Liver (tissue), 9 donors: ENCODE results near the gene DAPP1. TPM values are rescaled to one million over a fixed set of nuclear protein-coding genes. Genes with fewer than 3 reads are reported as not detected.

Experiments
- DNase-seq: peaks from one replicate; pipeline ENCODE4 v3.0.0-alpha.2; 2017; ENCODE audit warnings: low spot score
- H3K27ac ChIP-seq, 2 donors: one replicate each; pipeline ENCODE4 v1.7.0; 2013; ENCODE audit warnings: inconsistent platforms in 2 of 2, low read length in 2 of 2, control low read depth in 1 of 2, low read depth in 1 of 2, mild to moderate bottlenecking in 1 of 2
- H3K27me3 ChIP-seq, 4 donors: one replicate each; pipeline versions ENCODE4 v1.6.1 to v1.7.0; 2013; ENCODE audit warnings: low read length in 3 of 4, inconsistent platforms in 1 of 4, mild to moderate bottlenecking in 1 of 4, moderate library complexity in 1 of 4; ENCODE audit not compliant: control insufficient read depth in 4 of 4, insufficient read depth in 4 of 4
- H3K36me3 ChIP-seq, 4 donors: one replicate each; pipeline versions ENCODE4 v1.6.1 to v1.7.0; 2013; ENCODE audit warnings: low read length in 3 of 4, mild to moderate bottlenecking in 3 of 4, low read depth in 1 of 4, moderate library complexity in 1 of 4; ENCODE audit not compliant: control insufficient read depth in 4 of 4, insufficient read depth in 3 of 4
- H3K4me1 ChIP-seq, 4 donors: one replicate each; pipeline versions ENCODE4 v1.6.1 to v1.7.0; 2013; ENCODE audit warnings: low read length in 3 of 4, mild to moderate bottlenecking in 3 of 4, moderate library complexity in 1 of 4; ENCODE audit not compliant: control insufficient read depth in 4 of 4, insufficient read depth in 4 of 4
- H3K4me3 ChIP-seq, 3 donors: one replicate each; pipeline versions ENCODE4 v1.6.1 to v1.7.0; 2013; ENCODE audit warnings: low read length in 3 of 3, control low read depth in 1 of 3, low read depth in 1 of 3, mild to moderate bottlenecking in 1 of 3
- H3K9ac ChIP-seq, 2 donors: one replicate each; pipeline ENCODE4 v1.7.0; 2013; ENCODE audit warnings: low read length in 2 of 2, mild to moderate bottlenecking in 2 of 2, moderate library complexity in 2 of 2, control low read depth in 1 of 2, low read depth in 1 of 2
- H3K9me3 ChIP-seq, 4 donors: one replicate each; pipeline versions ENCODE4 v1.6.1 to v1.7.0; 2013; ENCODE audit warnings: low read length in 3 of 4; ENCODE audit not compliant: control insufficient read depth in 4 of 4
- ATF3 ChIP-seq: IDR thresholded peaks from 2 replicates; pipeline ENCODE4 v1.6.1; 2016; ENCODE audit warnings: antibody characterized with exemption
- EGR1 ChIP-seq, 2 donors: IDR thresholded peaks; 2 replicates each; pipeline ENCODE4 v1.6.1; 2016 to 2018; ENCODE audit warnings: antibody characterized with exemption in 2 of 2, low read depth in 2 of 2
- FOXA1 ChIP-seq: IDR thresholded peaks from 2 replicates; pipeline ENCODE4 v1.6.1; 2016; ENCODE audit warnings: antibody characterized with exemption
- FOXA2 ChIP-seq: IDR thresholded peaks from 2 replicates; pipeline ENCODE4 v1.6.1; 2016; ENCODE audit warnings: antibody characterized with exemption
- GABPA ChIP-seq, 2 donors: IDR thresholded peaks in 1 of 2; conservative IDR thresholded peaks in 1 of 2; 2 replicates each; pipeline ENCODE4 v1.6.1; 2016; ENCODE audit warnings: antibody characterized with exemption in 2 of 2, mild to moderate bottlenecking in 1 of 2, moderate library complexity in 1 of 2
- HNF4A ChIP-seq, 2 donors: conservative IDR thresholded peaks; 2 replicates each; pipeline ENCODE4 v1.6.1; 2016; ENCODE audit warnings: antibody characterized with exemption in 2 of 2, mild to moderate bottlenecking in 2 of 2
- HNF4G ChIP-seq: IDR thresholded peaks from 2 replicates; pipeline ENCODE4 v1.6.1; 2016; ENCODE audit warnings: antibody characterized with exemption
- JUND ChIP-seq, 2 donors: IDR thresholded peaks; 2 replicates each; pipeline ENCODE4 v1.6.1; 2016; ENCODE audit warnings: antibody characterized with exemption in 2 of 2
- MAX ChIP-seq: IDR thresholded peaks from 2 replicates; pipeline ENCODE4 v1.6.1; 2016; ENCODE audit warnings: antibody characterized with exemption
- NR2F2 ChIP-seq: IDR thresholded peaks from 2 replicates; pipeline ENCODE4 v1.6.1; 2016; ENCODE audit warnings: antibody characterized with exemption
- RAD21 ChIP-seq, 2 donors: IDR thresholded peaks; 2 replicates each; pipeline ENCODE4 v1.6.1; 2016; ENCODE audit warnings: antibody characterized with exemption in 2 of 2, mild to moderate bottlenecking in 2 of 2
- REST ChIP-seq: IDR thresholded peaks from 2 replicates; pipeline ENCODE4 v1.6.1; 2016; ENCODE audit warnings: antibody characterized with exemption, mild to moderate bottlenecking
- RXRA ChIP-seq, 2 donors: IDR thresholded peaks; 2 replicates each; pipeline ENCODE4 v1.6.1; 2017 to 2018; ENCODE audit warnings: antibody characterized with exemption in 2 of 2, mild to moderate bottlenecking in 1 of 2
- TAF1 ChIP-seq: conservative IDR thresholded peaks from 2 replicates; pipeline ENCODE4 v1.6.1; 2016; ENCODE audit warnings: antibody characterized with exemption, mild to moderate bottlenecking
- YY1 ChIP-seq: IDR thresholded peaks from 2 replicates; pipeline ENCODE4 v1.6.1; 2016; ENCODE audit warnings: antibody characterized with exemption, mild to moderate bottlenecking
- ZBTB33 ChIP-seq: IDR thresholded peaks from 2 replicates; pipeline ENCODE4 v1.6.1; 2016; ENCODE audit warnings: antibody characterized with exemption
- WGBS: extraction: QIAGEN DNeasy Blood & Tissue Kit; methylation state at CpG from one replicate; pipeline ENCODE4 v1.1.7; 2013; 5-methylcytosine and 5-hydroxymethylcytosine counted together
- polyA plus RNA-seq, 2 donors: library from polyadenylated mRNA; stranded (reverse) in 1 of 2; unstranded in 1 of 2; fragments of 200-250 nt in 1 of 2; fragments of >200 nt in 1 of 2; fragmentation: Nextera tagmentation in 1 of 2; extraction: Ambion mirVana in 1 of 2; gene quantifications; one replicate each; pipeline versions ENCODE4 v1.2.1 to v1.2.3, GENCODE V29; 2013 to 2015
- total RNA-seq, 2 donors: library from RNA; depleted of rRNA; stranded (reverse); fragments of >200 nt; gene quantifications; one replicate each; pipeline ENCODE4 v1.2.3, GENCODE V29; 2014
- TF ChIP-seq, protein P1 (sequence below): fragments of 150-350 bp; IDR thresholded peaks from 2 replicates; pipeline ENCODE4 v1.5.1; 2017; ENCODE audit warnings: improper control_type of control experiment, low read depth, low read length; ENCODE audit not compliant: missing input control
- donor health status: healthy.
- donor health status: healthy.
- donor health status: healthy.
- donor health status: healthy.
- donor health status: healthy.

Gene DAPP1
- total and polyA plus RNA-seq, 4 donors, result 0.53 to 4.8 (median 0.91) TPM

- H3K27ac ChIP-seq, result no peak overlapping the region
- 70% methylated on average over 4 of the region's 4 CpGs for WGBS
- H3K4me3 ChIP-seq, result no peak overlapping the region
- H3K4me1 ChIP-seq, result no peaks in the 10 kb centered on the region
- TF ChIP-seq TAF1, result no peak
- TF ChIP-seq NR2F2, result no peak
- no peak for TF ChIP-seq YY1
- no peak for TF ChIP-seq RAD21 (IDR thresholded peaks at IDR 0.05)
- TF ChIP-seq HNF4A (conservative IDR thresholded peaks at IDR 0.05), result no peak
- no peak for TF ChIP-seq ATF3
- no peak for TF ChIP-seq JUND (IDR thresholded peaks at IDR 0.05)
- TF ChIP-seq GABPA (IDR thresholded peaks at IDR 0.05 in 1 of 2, conservative IDR thresholded peaks at IDR 0.05 in 1 of 2), result no peak
- no peak for TF ChIP-seq MAX
- TF ChIP-seq REST, result no peak
- H3K9me3 ChIP-seq, result no peaks in the 10 kb centered on the region
- no peak for DNase-seq
- H3K36me3 ChIP-seq, result no peaks in the 10 kb centered on the region
- H3K27me3 ChIP-seq, result no peaks in the 10 kb centered on the region
- H3K9ac ChIP-seq, result no peak overlapping the region
Observed at GRCh38 chr4:99821918-99822503, 5.4 kb downstream of the DAPP1 start.

- WGBS, result 84% methylated on average over 3 of the region's 3 CpGs
- no peaks in the 10 kb centered on the region for H3K36me3 ChIP-seq
- H3K9ac ChIP-seq, result no peak overlapping the region
- no peaks in the 10 kb centered on the region for H3K27me3 ChIP-seq
- no peak for DNase-seq
- H3K9me3 ChIP-seq, result no peaks in the 10 kb centered on the region
- no peak overlapping the region for H3K27ac ChIP-seq
- no peaks in the 10 kb centered on the region for H3K4me1 ChIP-seq
- no peak for TF ChIP-seq HNF4A (conservative IDR thresholded peaks at IDR 0.05)
- TF ChIP-seq, protein P1, sequence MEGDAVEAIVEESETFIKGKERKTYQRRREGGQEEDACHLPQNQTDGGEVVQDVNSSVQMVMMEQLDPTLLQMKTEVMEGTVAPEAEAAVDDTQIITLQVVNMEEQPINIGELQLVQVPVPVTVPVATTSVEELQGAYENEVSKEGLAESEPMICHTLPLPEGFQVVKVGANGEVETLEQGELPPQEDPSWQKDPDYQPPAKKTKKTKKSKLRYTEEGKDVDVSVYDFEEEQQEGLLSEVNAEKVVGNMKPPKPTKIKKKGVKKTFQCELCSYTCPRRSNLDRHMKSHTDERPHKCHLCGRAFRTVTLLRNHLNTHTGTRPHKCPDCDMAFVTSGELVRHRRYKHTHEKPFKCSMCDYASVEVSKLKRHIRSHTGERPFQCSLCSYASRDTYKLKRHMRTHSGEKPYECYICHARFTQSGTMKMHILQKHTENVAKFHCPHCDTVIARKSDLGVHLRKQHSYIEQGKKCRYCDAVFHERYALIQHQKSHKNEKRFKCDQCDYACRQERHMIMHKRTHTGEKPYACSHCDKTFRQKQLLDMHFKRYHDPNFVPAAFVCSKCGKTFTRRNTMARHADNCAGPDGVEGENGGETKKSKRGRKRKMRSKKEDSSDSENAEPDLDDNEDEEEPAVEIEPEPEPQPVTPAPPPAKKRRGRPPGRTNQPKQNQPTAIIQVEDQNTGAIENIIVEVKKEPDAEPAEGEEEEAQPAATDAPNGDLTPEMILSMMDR, result no peak
- no peak for TF ChIP-seq RXRA (IDR thresholded peaks at IDR 0.05)
- no peak for TF ChIP-seq TAF1
- TF ChIP-seq GABPA (IDR thresholded peaks at IDR 0.05 in 1 of 2, conservative IDR thresholded peaks at IDR 0.05 in 1 of 2), result no peak
- TF ChIP-seq EGR1 (IDR thresholded peaks at IDR 0.05; ENCODE audit: low read depth in 2 of 2), result no peak
- TF ChIP-seq FOXA2, result no peak
- no peak for TF ChIP-seq ATF3
- no peak for TF ChIP-seq ZBTB33
- no peak for TF ChIP-seq RAD21 (IDR thresholded peaks at IDR 0.05)
- no peak for TF ChIP-seq FOXA1
- no peak for TF ChIP-seq HNF4G
- TF ChIP-seq JUND (IDR thresholded peaks at IDR 0.05), result no peak
- TF ChIP-seq MAX, result no peak
- no peak for TF ChIP-seq NR2F2
- H3K4me3 ChIP-seq, result no peak overlapping the region
Observed at GRCh38 chr4:99822734-99823133, 6.1 kb downstream of the DAPP1 start.
